Activated CD4-positive, alpha-beta T cell treated with anti-CD3 and anti-CD28 coated beads, Interleukin-2, amount 50 U/mL, for 1 hour (primary cell): ENCODE results near the gene VSIG10L.
A peak's percentile ranks its signal among the peaks of the same experiment; 100 is the strongest.

Experiments used
- DNase-seq: peaks from one replicate; pipeline ENCODE4 v3.0.0-alpha.2; 2020

Gene VSIG10L

GRCh38 chr19:51337861-51338562 is 3.9 kb downstream of the VSIG10L start:
- no peak for DNase-seq

- no peak for DNase-seq
Measured at GRCh38 chr19:51337141-51337860, 4.6 kb downstream of the VSIG10L start.

- no peak for DNase-seq
Measured at GRCh38 chr19:51333836-51334460, 8.0 kb downstream of the VSIG10L start.

- no peak for DNase-seq
Measured at GRCh38 chr19:51331716-51332115, 10.2 kb downstream of the VSIG10L start.

- no peak for DNase-seq
Measured at GRCh38 chr19:51331193-51331592, 10.7 kb downstream of the VSIG10L start.

GRCh38 chr19:51330366-51330765 is 11.6 kb downstream of the VSIG10L start:
- DNase-seq: no peak

- DNase-seq: no peak
Measured at GRCh38 chr19:51329411-51329810, 12.5 kb downstream of the VSIG10L start.

- DNase-seq: peak; percentile 35
Measured at GRCh38 chr19:51327066-51328001, 14.6 kb downstream of the VSIG10L start.

- DNase-seq: no peak
Measured at GRCh38 chr19:51326216-51327065, 15.5 kb downstream of the VSIG10L start.

GRCh38 chr19:51325161-51325976 is 16.6 kb downstream of the VSIG10L start:
- no peak for DNase-seq

GRCh38 chr19:51324167-51324481 is 17.8 kb downstream of the VSIG10L start:
- DNase-seq: no peak

GRCh38 chr19:51323481-51324166 is 18.3 kb downstream of the VSIG10L start:
- no peak for DNase-seq

GRCh38 chr19:51321799-51322198 is 20.1 kb downstream of the VSIG10L start:
- DNase-seq: no peak

GRCh38 chr19:51320280-51320657 is 21.7 kb downstream of the VSIG10L start:
- DNase-seq: no peak

GRCh38 chr19:51319649-51320279 is 22.2 kb downstream of the VSIG10L start:
- no peak for DNase-seq

GRCh38 chr19:51318687-51319648 is 23.0 kb downstream of the VSIG10L start:
- no peak for DNase-seq

GRCh38 chr19:51317968-51318367 is 24.0 kb downstream of the VSIG10L start:
- DNase-seq: no peak

- DNase-seq: no peak
Measured at GRCh38 chr19:51317376-51317775, 24.6 kb downstream of the VSIG10L start.

- no peak for DNase-seq
Measured at GRCh38 chr19:51316688-51317087, 25.3 kb downstream of the VSIG10L start.
